Neural cell (in vitro differentiated cells): ENCODE data around the gene STX8. TPM values are rescaled to one million over a fixed set of nuclear protein-coding genes. Genes with fewer than 3 reads are reported as not detected.

ENCODE experiments used
- H2AFZ ChIP-seq: fragments of 200-600, 300-800 bp; sonication (generic), shearing (Covaris generic); 2 replicates; pipeline ENCODE4 v1.6.0; 2014; ENCODE audit warnings: low read depth, mild to moderate bottlenecking, antibody characterized with exemption, low read length, moderate library complexity
- H3F3A ChIP-seq: fragments of 200-600 bp; shearing (Covaris generic); 2 replicates; pipeline ENCODE4 v1.6.1; 2016; ENCODE audit warnings: mild to moderate bottlenecking, moderate library complexity, mixed read lengths, antibody characterized with exemption, low read length; ENCODE audit not compliant: insufficient read depth, poor library complexity, severe bottlenecking
- H3K27ac ChIP-seq: fragments of 200-600, 300-800 bp; sonication (generic), shearing (Covaris generic); 2 replicates; pipeline ENCODE4 v1.5.1; 2014; ENCODE audit warnings: mild to moderate bottlenecking, low read length, moderate library complexity
- H3K27me3 ChIP-seq: fragments of 300-800, 200-600 bp; sonication (generic), shearing (Covaris generic); 2 replicates; pipeline ENCODE4 v1.6.0; 2014; ENCODE audit warnings: mild to moderate bottlenecking, low read depth, low read length, moderate library complexity; ENCODE audit not compliant: insufficient read depth
- H3K36me3 ChIP-seq: fragments of 300-800, 200-600 bp; sonication (generic), shearing (Covaris generic); 2 replicates; pipeline ENCODE4 v1.5.1; 2014; ENCODE audit warnings: mild to moderate bottlenecking, antibody characterized with exemption, low read length, moderate library complexity; ENCODE audit not compliant: insufficient read depth
- H3K4me2 ChIP-seq: fragments of 300-800, 200-600 bp; sonication (generic), shearing (Covaris generic); 2 replicates; pipeline ENCODE4 v1.6.0; 2014; ENCODE audit warnings: mild to moderate bottlenecking, low read length
- H3K4me3 ChIP-seq: fragments of 300-800, 200-600 bp; sonication (generic), shearing (Covaris generic); 2 replicates; pipeline ENCODE4 v1.5.1; 2014; ENCODE audit warnings: mild to moderate bottlenecking, low read length, moderate library complexity
- H3K79me2 ChIP-seq: fragments of 200-600 bp; shearing (Covaris generic); replicated peaks from 2 replicates; pipeline ENCODE4 v1.6.0; 2014; ENCODE audit warnings: mild to moderate bottlenecking, low read length, moderate library complexity; ENCODE audit not compliant: insufficient read depth
- H3K9ac ChIP-seq: fragments of 300-800, 200-600 bp; sonication (generic), shearing (Covaris generic); 2 replicates; pipeline ENCODE4 v1.6.1; 2016; ENCODE audit warnings: mild to moderate bottlenecking, low read length, mixed read lengths
- H3K9me2 ChIP-seq: fragments of 200-600 bp; shearing (Covaris generic); 2 replicates; pipeline ENCODE4 v1.6.1; 2016; ENCODE audit warnings: mild to moderate bottlenecking, low read length, mixed read lengths; ENCODE audit not compliant: insufficient read depth
- H3K9me3 ChIP-seq: fragments of 200-600, 300-800 bp; sonication (generic), shearing (Covaris generic); 2 replicates; pipeline ENCODE4 v1.6.1; 2016; ENCODE audit warnings: mild to moderate bottlenecking, mixed run types, low read length, moderate library complexity, mixed read lengths
- H4K20me1 ChIP-seq: fragments of 200-600 bp; shearing (Covaris generic); 2 replicates; pipeline ENCODE4 v1.6.1; 2016; ENCODE audit warnings: mild to moderate bottlenecking, mixed run types; ENCODE audit not compliant: insufficient read depth
- CTCF ChIP-seq: fragments of 450-650 bp; IDR thresholded peaks from 2 replicates; pipeline ENCODE4 v1.5.1; 2014; ENCODE audit warnings: antibody characterized with exemption, mild to moderate bottlenecking, moderate library complexity; ENCODE audit not compliant: poor library complexity, severe bottlenecking
- EP300 ChIP-seq: fragments of 450-650 bp; conservative IDR thresholded peaks from 2 replicates; pipeline ENCODE4 v1.6.1; 2014; ENCODE audit warnings: antibody characterized with exemption, mild to moderate bottlenecking, moderate library complexity; ENCODE audit not compliant: poor library complexity, severe bottlenecking
- EZH2 ChIP-seq: fragments of 200-600, 300-800 bp; shearing (Covaris generic), sonication (generic); IDR thresholded peaks from 2 replicates; pipeline ENCODE4 v1.6.1; 2014; ENCODE audit warnings: antibody characterized with exemption, low read length, borderline replicate concordance, mild to moderate bottlenecking; ENCODE audit not compliant: insufficient read depth, poor library complexity, severe bottlenecking
- MXI1 ChIP-seq: fragments of 450-650 bp; conservative IDR thresholded peaks from 2 replicates; pipeline ENCODE4 v1.6.1; 2014; ENCODE audit warnings: antibody characterized with exemption, mild to moderate bottlenecking; ENCODE audit not compliant: poor library complexity, severe bottlenecking
- POLR2AphosphoS5 ChIP-seq: IDR thresholded peaks from 2 replicates; pipeline ENCODE4 v1.6.1; 2012
- RAD21 ChIP-seq: fragments of 450-650 bp; conservative IDR thresholded peaks from 2 replicates; pipeline ENCODE4 v1.6.1; 2014; ENCODE audit warnings: antibody characterized with exemption, mild to moderate bottlenecking, moderate library complexity
- REST ChIP-seq: IDR thresholded peaks from 2 replicates; pipeline ENCODE4 v1.6.1; 2012; ENCODE audit warnings: borderline replicate concordance
- SMC3 ChIP-seq: fragments of 450-650 bp; conservative IDR thresholded peaks from 2 replicates; pipeline ENCODE4 v1.6.1; 2014; ENCODE audit warnings: antibody characterized with exemption, mild to moderate bottlenecking, moderate library complexity; ENCODE audit not compliant: poor library complexity
- TAF1 ChIP-seq: IDR thresholded peaks from 2 replicates; pipeline ENCODE4 v1.6.1; 2012; ENCODE audit warnings: low read depth
- polyA plus RNA-seq: library from polyadenylated mRNA; depleted of rRNA; stranded (reverse); fragments of >200 nt; gene quantifications from 2 replicates; pipeline ENCODE4 v1.2.3, GENCODE V29; 2014

STX8 gene
- polyA plus RNA-seq, 1 donor from 2014 or later = 100 TPM

- H3K27ac ChIP-seq = no peak overlapping the region
- no peak overlapping the region for H3K4me2 ChIP-seq
- no peaks in the 10 kb centered on the region for H3F3A ChIP-seq
- no peaks in the 10 kb centered on the region for H3K27me3 ChIP-seq
- no peaks in the 10 kb centered on the region for H3K36me3 ChIP-seq
- no peak for TF ChIP-seq EP300
- no peak for TF ChIP-seq EZH2
- no peak for TF ChIP-seq TAF1
- H3K4me3 ChIP-seq = no peak overlapping the region
- H4K20me1 ChIP-seq = no peaks in the 10 kb centered on the region
- no peak overlapping the region for H3K9ac ChIP-seq
- H3K9me3 ChIP-seq = no peaks in the 10 kb centered on the region
- no peaks in the 10 kb centered on the region for H3K79me2 ChIP-seq
- H3K9me2 ChIP-seq = no peaks in the 10 kb centered on the region
- H2AFZ ChIP-seq = no peak overlapping the region
Measured at GRCh38 chr17:9204637-9205329, 370.8 kb downstream of the STX8 start.

GRCh38 chr17:9203771-9204425 is 371.7 kb downstream of the STX8 start:
- Histone ChIP-seq H3K36me3 (no peaks in the 10 kb centered on the region), H4K20me1 (no peaks in the 10 kb centered on the region), H3K27me3 (no peaks in the 10 kb centered on the region), H3K9me2 (no peaks in the 10 kb centered on the region), H3K9me3 (no peaks in the 10 kb centered on the region), H3F3A (no peaks in the 10 kb centered on the region), H3K9ac (no peak overlapping the region), H3K27ac (no peak overlapping the region), H2AFZ (no peak overlapping the region), H3K4me2 (no peak overlapping the region), H3K4me3 (no peak overlapping the region), H3K79me2 (no peaks in the 10 kb centered on the region)
- no peak for TF ChIP-seq POLR2AphosphoS5
- no peak for TF ChIP-seq EP300
- TF ChIP-seq SMC3 = no peak
- no peak for TF ChIP-seq REST
- no peak for TF ChIP-seq CTCF
- TF ChIP-seq EZH2 = no peak
- TF ChIP-seq TAF1 = no peak
- no peak for TF ChIP-seq RAD21
- TF ChIP-seq MXI1 = no peak
